PFSK-1 (cell line): ENCODE results near the gene ARHGAP6.

ENCODE experiments used
- FOXP2 ChIP-seq: optimal IDR thresholded peaks from 2 replicates; pipeline ENCODE3; 2011; ENCODE audit warnings: borderline replicate concordance, control low read depth, inconsistent platforms; ENCODE audit not compliant: insufficient read depth; ENCODE audit errors: extremely low read length, extremely low read depth
- POLR2AphosphoS5 ChIP-seq: IDR thresholded peaks from 2 replicates; pipeline ENCODE4 v1.6.1; 2012; ENCODE audit warnings: low read depth, mild to moderate bottlenecking, control low read depth, low read length, moderate library complexity
- SIN3A ChIP-seq: IDR thresholded peaks from 2 replicates; pipeline ENCODE4 v1.6.1; 2012; ENCODE audit warnings: mild to moderate bottlenecking, low read length, moderate library complexity, borderline replicate concordance; ENCODE audit not compliant: insufficient read depth
- TAF1 ChIP-seq: IDR thresholded peaks from 2 replicates; pipeline ENCODE4 v1.6.1; 2012; ENCODE audit warnings: low read length, control low read depth, borderline replicate concordance; ENCODE audit not compliant: insufficient read depth
- TF ChIP-seq, protein P1 (sequence below), 2 experiments: IDR thresholded peaks; 2 replicates each; pipeline versions ENCODE4 v1.6.1 to v1.8.0; 2011 to 2012; ENCODE audit warnings: low read depth in 2 of 2, low read length in 2 of 2, control low read depth in 1 of 2, inconsistent platforms in 1 of 2, mild to moderate bottlenecking in 1 of 2, moderate library complexity in 1 of 2; ENCODE audit not compliant: insufficient read depth in 1 of 2

Gene ARHGAP6

DNA sequence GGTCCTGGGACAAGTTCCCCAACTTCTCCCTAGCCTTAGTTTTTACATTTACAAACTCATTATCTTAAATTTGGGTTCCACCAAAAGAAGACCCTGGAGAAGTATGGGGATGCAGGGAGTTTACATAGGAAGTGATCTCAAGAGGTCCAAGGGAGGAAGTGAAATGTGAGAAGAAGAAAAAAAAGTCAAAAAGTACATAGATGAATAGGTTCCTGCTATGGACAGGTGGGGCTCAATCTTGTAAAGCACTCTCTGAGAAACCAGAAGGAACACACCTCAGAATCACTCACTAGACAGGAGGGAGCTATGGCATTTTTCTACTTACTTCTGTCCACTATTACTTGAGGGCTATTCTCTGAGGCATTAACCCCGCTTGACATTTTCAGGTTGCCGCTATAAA lies 56.6 kb downstream of the ARHGAP6 start:
- TF ChIP-seq TAF1: no peak
- TF ChIP-seq, protein P1, sequence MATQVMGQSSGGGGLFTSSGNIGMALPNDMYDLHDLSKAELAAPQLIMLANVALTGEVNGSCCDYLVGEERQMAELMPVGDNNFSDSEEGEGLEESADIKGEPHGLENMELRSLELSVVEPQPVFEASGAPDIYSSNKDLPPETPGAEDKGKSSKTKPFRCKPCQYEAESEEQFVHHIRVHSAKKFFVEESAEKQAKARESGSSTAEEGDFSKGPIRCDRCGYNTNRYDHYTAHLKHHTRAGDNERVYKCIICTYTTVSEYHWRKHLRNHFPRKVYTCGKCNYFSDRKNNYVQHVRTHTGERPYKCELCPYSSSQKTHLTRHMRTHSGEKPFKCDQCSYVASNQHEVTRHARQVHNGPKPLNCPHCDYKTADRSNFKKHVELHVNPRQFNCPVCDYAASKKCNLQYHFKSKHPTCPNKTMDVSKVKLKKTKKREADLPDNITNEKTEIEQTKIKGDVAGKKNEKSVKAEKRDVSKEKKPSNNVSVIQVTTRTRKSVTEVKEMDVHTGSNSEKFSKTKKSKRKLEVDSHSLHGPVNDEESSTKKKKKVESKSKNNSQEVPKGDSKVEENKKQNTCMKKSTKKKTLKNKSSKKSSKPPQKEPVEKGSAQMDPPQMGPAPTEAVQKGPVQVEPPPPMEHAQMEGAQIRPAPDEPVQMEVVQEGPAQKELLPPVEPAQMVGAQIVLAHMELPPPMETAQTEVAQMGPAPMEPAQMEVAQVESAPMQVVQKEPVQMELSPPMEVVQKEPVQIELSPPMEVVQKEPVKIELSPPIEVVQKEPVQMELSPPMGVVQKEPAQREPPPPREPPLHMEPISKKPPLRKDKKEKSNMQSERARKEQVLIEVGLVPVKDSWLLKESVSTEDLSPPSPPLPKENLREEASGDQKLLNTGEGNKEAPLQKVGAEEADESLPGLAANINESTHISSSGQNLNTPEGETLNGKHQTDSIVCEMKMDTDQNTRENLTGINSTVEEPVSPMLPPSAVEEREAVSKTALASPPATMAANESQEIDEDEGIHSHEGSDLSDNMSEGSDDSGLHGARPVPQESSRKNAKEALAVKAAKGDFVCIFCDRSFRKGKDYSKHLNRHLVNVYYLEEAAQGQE (IDR thresholded peaks at IDR 0.05; ENCODE audit: insufficient read depth in 1 of 2, low read depth in 2 of 2, low read length in 2 of 2): no peak
- no peak for TF ChIP-seq SIN3A
- no peak for TF ChIP-seq FOXP2
- no peak for TF ChIP-seq POLR2AphosphoS5

DNA sequence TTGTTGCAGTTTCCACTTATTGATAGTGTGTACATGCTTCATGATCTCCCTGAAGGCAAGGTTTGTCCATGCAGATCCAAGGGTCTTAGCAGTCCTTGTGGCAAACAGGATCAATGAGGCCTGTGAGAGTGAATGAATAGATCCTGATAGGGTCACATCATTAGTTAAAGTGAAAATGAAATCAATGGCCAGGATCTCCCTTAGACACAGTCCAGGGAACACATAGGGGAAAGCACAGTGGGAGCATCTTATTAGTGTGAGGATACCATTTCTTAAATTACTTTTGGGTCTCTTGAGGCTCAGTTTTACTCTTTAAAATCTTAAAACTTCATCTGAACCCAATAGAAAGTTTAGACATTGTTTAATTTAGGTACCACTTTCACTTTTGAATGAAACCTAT lies 59.3 kb downstream of the ARHGAP6 start:
- no peak for TF ChIP-seq SIN3A
- TF ChIP-seq, protein P1 (IDR thresholded peaks at IDR 0.05; ENCODE audit: insufficient read depth in 1 of 2, low read depth in 2 of 2, low read length in 2 of 2): no peak
- no peak for TF ChIP-seq POLR2AphosphoS5
- no peak for TF ChIP-seq FOXP2
- no peak for TF ChIP-seq TAF1

DNA sequence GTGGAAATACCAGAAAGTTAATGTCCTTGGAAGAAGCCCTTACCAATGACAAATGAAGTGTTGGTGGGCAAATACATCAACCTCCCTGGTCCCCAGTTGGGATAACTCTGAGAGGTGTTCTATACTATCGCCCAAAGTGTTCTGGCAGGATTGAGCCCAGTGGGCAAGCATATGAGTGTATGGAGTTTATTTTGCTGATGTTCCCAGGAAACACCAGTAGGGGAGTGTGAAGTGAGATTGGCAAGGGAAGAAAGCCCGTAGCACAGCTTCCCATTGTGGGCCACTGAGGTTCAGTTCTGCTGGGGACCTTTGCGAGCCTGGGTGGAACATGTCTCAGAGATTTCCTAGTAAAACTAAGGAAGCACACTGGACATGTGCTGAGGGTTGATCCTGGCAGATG lies 65.1 kb downstream of the ARHGAP6 start:
- no peak for TF ChIP-seq POLR2AphosphoS5
- no peak for TF ChIP-seq TAF1
- no peak for TF ChIP-seq SIN3A
- TF ChIP-seq FOXP2: no peak

DNA sequence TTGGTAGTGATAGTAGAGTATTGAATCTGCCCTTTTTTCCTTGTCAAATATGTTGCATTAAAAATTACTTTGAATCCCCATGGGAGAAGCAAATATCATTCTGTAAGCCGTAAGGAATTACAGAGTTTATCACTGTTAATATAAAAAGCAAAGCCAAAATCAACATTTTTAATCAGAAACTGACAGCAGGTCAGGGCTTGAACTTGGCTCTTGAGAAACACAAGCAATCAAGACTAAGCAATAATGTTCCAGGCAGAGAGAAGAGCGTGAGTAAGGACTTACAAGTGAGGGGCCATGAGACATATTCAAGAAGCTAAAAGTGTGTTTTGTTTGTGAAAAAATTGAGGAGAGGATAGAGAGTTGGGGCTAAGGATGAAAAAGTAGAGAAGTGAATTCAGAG lies 68.2 kb downstream of the ARHGAP6 start:
- no peak for TF ChIP-seq FOXP2
- no peak for TF ChIP-seq SIN3A
- TF ChIP-seq POLR2AphosphoS5: no peak
- TF ChIP-seq, protein P1 (IDR thresholded peaks at IDR 0.05; ENCODE audit: insufficient read depth in 1 of 2, low read depth in 2 of 2, low read length in 2 of 2): no peak
- TF ChIP-seq TAF1: no peak

DNA sequence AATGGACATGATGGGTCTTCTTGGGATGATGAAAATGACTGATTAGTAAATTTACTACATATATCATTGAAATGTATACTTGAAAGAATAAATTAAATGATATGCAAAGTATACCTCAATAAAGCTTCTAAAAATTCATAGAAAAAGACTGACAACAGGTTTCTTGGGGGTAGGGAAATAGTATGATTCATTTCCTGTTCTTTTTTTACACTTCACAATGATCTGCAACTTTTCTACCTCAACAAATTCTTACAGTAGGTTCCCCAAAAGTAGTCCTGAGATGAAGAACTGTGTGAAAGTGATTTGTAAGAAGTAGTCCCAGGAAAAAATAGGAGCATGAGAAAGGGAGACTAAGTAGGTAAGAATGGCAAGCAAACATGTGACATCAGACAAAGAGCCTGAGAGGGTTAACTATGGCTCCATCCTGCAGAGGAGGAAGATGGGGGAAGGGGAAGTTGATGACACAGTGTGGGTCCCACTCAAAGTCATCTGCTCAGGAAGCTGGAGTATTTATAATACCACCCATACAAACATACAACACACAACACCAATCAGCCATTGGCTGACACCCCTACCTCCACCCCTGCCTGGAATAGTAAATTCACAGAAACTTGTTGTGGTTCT lies 73.9 kb downstream of the ARHGAP6 start:
- no peak for TF ChIP-seq TAF1

DNA sequence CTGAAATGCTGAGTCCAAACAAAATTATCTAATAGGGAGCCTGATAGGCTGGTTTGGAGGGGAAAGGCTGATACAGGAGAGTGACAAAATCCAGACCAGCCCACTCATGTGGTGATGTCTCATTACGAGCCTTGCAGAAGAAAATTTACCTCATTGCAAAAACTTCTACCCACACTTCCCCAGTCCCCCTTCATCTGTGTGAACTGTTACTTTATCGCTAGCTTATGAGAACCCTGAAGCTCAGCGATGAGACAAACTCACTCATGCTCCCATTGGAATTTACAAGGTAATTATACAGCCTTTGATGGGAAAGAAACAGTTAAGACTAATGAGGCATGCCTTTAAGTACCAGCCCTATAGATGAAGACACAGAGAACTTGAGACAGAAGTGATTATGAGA lies 76.1 kb downstream of the ARHGAP6 start:
- TF ChIP-seq TAF1 (no peak), POLR2AphosphoS5 (no peak), FOXP2 (no peak), SIN3A (no peak)
- TF ChIP-seq, protein P1 (IDR thresholded peaks at IDR 0.05; ENCODE audit: insufficient read depth in 1 of 2, low read depth in 2 of 2, low read length in 2 of 2): no peak
